IMR-90 (cell line): Measurements from ENCODE around the gene ORC4. TPM values are rescaled to one million over a fixed set of nuclear protein-coding genes. Genes with fewer than 3 reads are reported as not detected.
A peak's percentile ranks its signal among the peaks of the same experiment; 100 is the strongest.

Experiments
- ATAC-seq: fragments of 200-7000 bp; cut with Tn5 transposase; 2 replicates; pipeline ENCODE4 v1.9.1; 2020; ENCODE audit warnings: low read depth, mild to moderate bottlenecking, moderate library complexity
- BruUV-seq: library from RNA; stranded (reverse); fragments of 400-500 nt; replicated peaks from 2 replicates; lab custom pipeline; 2021; lab: Mats Ljungman, UMichigan
- CTCF ChIA-PET: fragments of 300-600 bp; formaldehyde crosslinking; extraction: SDS; loops from one replicate; lab custom pipeline; 2021; ENCODE audit warnings: antibody characterized with exemption; lab: Yijun Ruan, JAX
- POLR2A ChIA-PET: fragments of 300-600 bp; sonication (Branson Sonifier 250); formaldehyde crosslinking; loops from one replicate; lab custom pipeline; 2022; ENCODE audit warnings: antibody characterized with exemption; ENCODE audit not compliant: unreplicated experiment; lab: Charles Lee
- DNase-seq: peaks from one replicate; pipeline ENCODE4 v3.0.0; 2013
- H2AFZ ChIP-seq: replicated peaks from 2 replicates; pipeline ENCODE3; 2013; ENCODE audit warnings: low read length, mild to moderate bottlenecking; ENCODE audit not compliant: poor library complexity
- H2AK5ac ChIP-seq: 2 replicates; pipeline ENCODE4 v1.6.1; 2013; ENCODE audit warnings: low read depth, low read length, inconsistent platforms
- H2AK9ac ChIP-seq: replicated peaks from 2 replicates; pipeline ENCODE3; 2013; ENCODE audit warnings: mild to moderate bottlenecking, low read depth, low read length, moderate library complexity; ENCODE audit not compliant: poor library complexity
- H2BK120ac ChIP-seq: 2 replicates; pipeline ENCODE4 v1.6.1; 2013; ENCODE audit warnings: low read depth, low read length, inconsistent platforms
- H2BK15ac ChIP-seq: 3 replicates; pipeline ENCODE4 v1.6.1; 2013; ENCODE audit warnings: low read depth, low read length, inconsistent platforms
- H2BK20ac ChIP-seq: 2 replicates; pipeline ENCODE4 v1.6.1; 2013; ENCODE audit warnings: low read depth, mild to moderate bottlenecking, inconsistent platforms, low read length, moderate library complexity
- H2BK5ac ChIP-seq: 2 replicates; pipeline ENCODE4 v1.6.1; 2013; ENCODE audit warnings: mild to moderate bottlenecking, low read depth, low read length, inconsistent platforms; ENCODE audit not compliant: poor library complexity, severe bottlenecking
- H3K14ac ChIP-seq: replicated peaks from 2 replicates; pipeline ENCODE4 v1.6.1; 2013; ENCODE audit warnings: low read depth, low read length, inconsistent platforms
- H3K18ac ChIP-seq: 2 replicates; pipeline ENCODE4 v1.6.1; 2013; ENCODE audit warnings: low read depth, low read length, control low read depth
- H3K23ac ChIP-seq: 2 replicates; pipeline ENCODE4 v1.6.1; 2013; ENCODE audit warnings: low read depth, low read length, inconsistent platforms
- H3K27ac ChIP-seq: 2 replicates; pipeline ENCODE4 v1.5.1; 2013; ENCODE audit warnings: mild to moderate bottlenecking, control low read depth, low read length; ENCODE audit not compliant: insufficient read depth
- H3K27me3 ChIP-seq: 2 replicates; pipeline ENCODE4 v1.6.1; 2013; ENCODE audit warnings: low read length; ENCODE audit not compliant: control insufficient read depth, insufficient read depth
- H3K36me3 ChIP-seq: 2 replicates; pipeline ENCODE4 v1.6.1; 2013; ENCODE audit warnings: low read length, mixed read lengths; ENCODE audit not compliant: control insufficient read depth, insufficient read depth
- H3K4ac ChIP-seq: 2 replicates; pipeline ENCODE4 v1.6.1; 2013; ENCODE audit warnings: low read depth, low read length, inconsistent platforms
- H3K4me1 ChIP-seq: 2 replicates; pipeline ENCODE4 v1.6.1; 2013; ENCODE audit warnings: low read length, mixed read lengths; ENCODE audit not compliant: control insufficient read depth, insufficient read depth
- H3K4me2 ChIP-seq: 2 replicates; pipeline ENCODE4 v1.6.1; 2013; ENCODE audit warnings: low read depth, mild to moderate bottlenecking, control low read depth, low read length, moderate library complexity
- H3K4me3 ChIP-seq: 2 replicates; pipeline ENCODE4 v1.5.1; 2013; ENCODE audit warnings: low read depth, mild to moderate bottlenecking, control low read depth, low read length, moderate library complexity; ENCODE audit not compliant: insufficient read depth
- H3K56ac ChIP-seq: 2 replicates; pipeline ENCODE4 v1.6.1; 2013; ENCODE audit warnings: low read length, inconsistent platforms; ENCODE audit not compliant: insufficient read depth; ENCODE audit errors: extremely low read depth
- H3K79me1 ChIP-seq, 2 experiments: 2 replicates each; pipeline ENCODE4 v1.6.1; 2013; ENCODE audit warnings: low read length in 2 of 2, inconsistent platforms in 1 of 2, low read depth in 1 of 2
- H3K9ac ChIP-seq: 2 replicates; pipeline ENCODE4 v1.6.1; 2013; ENCODE audit warnings: low read depth, low read length, control low read depth
- H3K9me1 ChIP-seq: 2 replicates; pipeline ENCODE4 v1.6.1; 2013; ENCODE audit warnings: low read length, inconsistent platforms; ENCODE audit not compliant: insufficient read depth
- H3K9me3 ChIP-seq: 2 replicates; pipeline ENCODE4 v1.6.1; 2013; ENCODE audit warnings: low read length; ENCODE audit not compliant: control insufficient read depth, insufficient read depth
- H4K20me1 ChIP-seq: 2 replicates; pipeline ENCODE4 v1.6.1; 2013; ENCODE audit warnings: low read length, inconsistent platforms; ENCODE audit not compliant: insufficient read depth
- H4K5ac ChIP-seq: 2 replicates; pipeline ENCODE4 v1.6.1; 2013; ENCODE audit warnings: mild to moderate bottlenecking, low read depth, low read length, control low read depth
- H4K8ac ChIP-seq, 2 experiments: 2 replicates each; pipeline ENCODE4 v1.6.1; 2013; ENCODE audit warnings: low read depth in 2 of 2, low read length in 2 of 2, control low read depth in 1 of 2, inconsistent platforms in 1 of 2
- H4K91ac ChIP-seq: 2 replicates; pipeline ENCODE4 v1.6.1; 2013; ENCODE audit warnings: low read depth, low read length, inconsistent platforms; ENCODE audit not compliant: insufficient read depth
- BHLHE40 ChIP-seq: fragments of 150-350 bp; IDR thresholded peaks from 2 replicates; pipeline ENCODE4 v1.6.1; 2016; ENCODE audit warnings: mild to moderate bottlenecking, low read depth, low read length
- CHD1 ChIP-seq: IDR thresholded peaks from 2 replicates; pipeline ENCODE4 v1.6.1; 2012; ENCODE audit warnings: low read depth, low read length, improper control_type of control experiment
- CTCF ChIP-seq: conservative IDR thresholded peaks from 2 replicates; pipeline ENCODE4 v1.5.1; 2012; ENCODE audit warnings: mild to moderate bottlenecking, low read depth, low read length, improper control_type of control experiment
- MAFK ChIP-seq: IDR thresholded peaks from 2 replicates; pipeline ENCODE4 v1.6.1; 2012; ENCODE audit warnings: low read depth, low read length, improper control_type of control experiment
- MAZ ChIP-seq: IDR thresholded peaks from 2 replicates; pipeline ENCODE4 v1.6.1; 2012; ENCODE audit warnings: low read depth, mild to moderate bottlenecking, low read length, improper control_type of control experiment, moderate library complexity, borderline replicate concordance
- POLR2A ChIP-seq: IDR thresholded peaks from 2 replicates; pipeline ENCODE4 v1.6.1; 2012; ENCODE audit warnings: mild to moderate bottlenecking, low read depth, low read length
- RAD21 ChIP-seq: IDR thresholded peaks from 2 replicates; pipeline ENCODE4 v1.6.1; 2012; ENCODE audit warnings: low read length, improper control_type of control experiment
- RFX5 ChIP-seq: IDR thresholded peaks from 2 replicates; pipeline ENCODE4 v1.8.0; 2012; ENCODE audit warnings: low read depth, mild to moderate bottlenecking, low read length, moderate library complexity
- SMC3 ChIP-seq: fragments of 150-350 bp; IDR thresholded peaks from 2 replicates; pipeline ENCODE4 v1.6.1; 2016; ENCODE audit warnings: low read depth, mild to moderate bottlenecking, antibody characterized with exemption, low read length, moderate library complexity
- WGBS, 2 experiments: methylation state at CpG; one replicate each; pipeline versions ENCODE4 v1.1.5 to v1.1.7; 2013; ENCODE audit warnings: missing lambda C conversion rate in 2 of 2; ENCODE audit not compliant: insufficient read length in 1 of 2; ENCODE audit errors: extremely low coverage in 2 of 2; 5-methylcytosine and 5-hydroxymethylcytosine counted together
- dilution Hi-C: fragments of 300-500 bp; cut with HindIII; formaldehyde crosslinking; loops from one replicate; pipeline ENCODE4 v1.14.3; 2018; ENCODE audit warnings: low sequenced_read_pairs; ENCODE audit not compliant: unreplicated experiment
- in situ Hi-C: fragments of 300-500 bp; cut with MboI; formaldehyde crosslinking; loops from 3 replicates; pipeline ENCODE4 v1.14.3; 2019; ENCODE audit warnings: low sequenced_read_pairs, inconsistent platforms, mixed read lengths
- intact Hi-C: fragments of 100-400 bp; cut with micrococcal nuclease; formaldehyde crosslinking; loops from 2 replicates; pipeline ENCODE4 v1.10.0; 2022
- polyA plus RNA-seq, 3 experiments: library from polyadenylated mRNA; depleted of rRNA; stranded (reverse); fragments of >200 nt; gene quantifications; 2 replicates each; pipeline ENCODE4 v1.2.3, GENCODE V29; 2012; ENCODE audit warnings: low replicate concordance in 1 of 3
- total RNA-seq: library from RNA; depleted of rRNA; stranded (reverse); fragments of >200 nt; gene quantifications from 2 replicates; pipeline ENCODE4 v1.2.3, GENCODE V29; 2012
- TF ChIP-seq, protein P1 (sequence below): fragments of 150-350 bp; IDR thresholded peaks from 2 replicates; pipeline ENCODE4 v1.6.1; 2016; ENCODE audit warnings: low read depth, mild to moderate bottlenecking, low read length, moderate library complexity, borderline replicate concordance

ORC4 gene
- total and polyA plus RNA-seq, 2 of the 4 experiments (the other 2 are of a cell fraction): 20.6 to 23.5 TPM

- ChIA-PET POLR2A (no interaction called here), CTCF (interaction anchor here (0.5 to 0.6 kb wide), 2 partner anchors 97 to 209 kb away, joined by 3 to 7 read pairs; no protein-coding TSS in a partner anchor)
- intact Hi-C loops (loop anchor here (1.0 kb wide), 2 partner anchors 571 to 1052 kb away; no protein-coding TSS in a partner anchor), in situ Hi-C loops (no loop called here), dilution Hi-C loops (no loop called here)
- peaks cover 1% of the 10 kb centered on the region; the same call in 1 of the 2 replicates for H3K36me3 ChIP-seq
- no peak overlapping the region for H2BK15ac ChIP-seq
- no peak for TF ChIP-seq POLR2A
- peak; percentile 73 for TF ChIP-seq RAD21
- TF ChIP-seq RFX5: no peak
- TF ChIP-seq BHLHE40: no peak
- peak; percentile 84 for TF ChIP-seq CTCF
- TF ChIP-seq MAZ: no peak
- TF ChIP-seq, protein P1, sequence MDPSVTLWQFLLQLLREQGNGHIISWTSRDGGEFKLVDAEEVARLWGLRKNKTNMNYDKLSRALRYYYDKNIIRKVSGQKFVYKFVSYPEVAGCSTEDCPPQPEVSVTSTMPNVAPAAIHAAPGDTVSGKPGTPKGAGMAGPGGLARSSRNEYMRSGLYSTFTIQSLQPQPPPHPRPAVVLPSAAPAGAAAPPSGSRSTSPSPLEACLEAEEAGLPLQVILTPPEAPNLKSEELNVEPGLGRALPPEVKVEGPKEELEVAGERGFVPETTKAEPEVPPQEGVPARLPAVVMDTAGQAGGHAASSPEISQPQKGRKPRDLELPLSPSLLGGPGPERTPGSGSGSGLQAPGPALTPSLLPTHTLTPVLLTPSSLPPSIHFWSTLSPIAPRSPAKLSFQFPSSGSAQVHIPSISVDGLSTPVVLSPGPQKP: no peak
- peak; percentile 68 for TF ChIP-seq SMC3
- no peak for TF ChIP-seq CHD1
- no peak for TF ChIP-seq MAFK
- no peak overlapping the region for H2AFZ ChIP-seq
- DNase-seq (peak; percentile 40), ATAC-seq (peak; percentile 83)
- H3K4me3 ChIP-seq: no peak overlapping the region
- H3K18ac ChIP-seq: no peak overlapping the region
- H3K79me1 ChIP-seq: no peaks in the 10 kb centered on the region
- no CpG with 5 or more reads among the region's 3 CpGs for WGBS, 2 experiments
- no peak overlapping the region for H3K27ac ChIP-seq
- no peak overlapping the region for H3K23ac ChIP-seq
- H3K9me3 ChIP-seq: no peaks in the 10 kb centered on the region
- no peak overlapping the region for H2AK9ac ChIP-seq
- no peak overlapping the region for H3K4me2 ChIP-seq
- no peak overlapping the region for H3K14ac ChIP-seq
- H3K27me3 ChIP-seq: no peaks in the 10 kb centered on the region
- BruUV-seq: no TSS peak
- no peaks in the 10 kb centered on the region for H4K20me1 ChIP-seq
- no peak overlapping the region for H2BK120ac ChIP-seq
- no peak overlapping the region for H3K56ac ChIP-seq
- no peaks in the 10 kb centered on the region for H3K9me1 ChIP-seq
- H3K4ac ChIP-seq: no peak overlapping the region
- no peak overlapping the region for H2BK5ac ChIP-seq
- no peak overlapping the region for H2AK5ac ChIP-seq
- H4K8ac ChIP-seq: no peak overlapping the region
- no peak overlapping the region for H3K9ac ChIP-seq
- no peaks in the 10 kb centered on the region for H3K4me1 ChIP-seq
- no peak overlapping the region for H4K5ac ChIP-seq
- no peak overlapping the region for H2BK20ac ChIP-seq
- H4K91ac ChIP-seq: no peak overlapping the region
Observed at GRCh38 chr2:147937744-147938349, 82.7 kb downstream of the ORC4 start.
